ENCODE data around the gene GTPBP6.

DNA sequence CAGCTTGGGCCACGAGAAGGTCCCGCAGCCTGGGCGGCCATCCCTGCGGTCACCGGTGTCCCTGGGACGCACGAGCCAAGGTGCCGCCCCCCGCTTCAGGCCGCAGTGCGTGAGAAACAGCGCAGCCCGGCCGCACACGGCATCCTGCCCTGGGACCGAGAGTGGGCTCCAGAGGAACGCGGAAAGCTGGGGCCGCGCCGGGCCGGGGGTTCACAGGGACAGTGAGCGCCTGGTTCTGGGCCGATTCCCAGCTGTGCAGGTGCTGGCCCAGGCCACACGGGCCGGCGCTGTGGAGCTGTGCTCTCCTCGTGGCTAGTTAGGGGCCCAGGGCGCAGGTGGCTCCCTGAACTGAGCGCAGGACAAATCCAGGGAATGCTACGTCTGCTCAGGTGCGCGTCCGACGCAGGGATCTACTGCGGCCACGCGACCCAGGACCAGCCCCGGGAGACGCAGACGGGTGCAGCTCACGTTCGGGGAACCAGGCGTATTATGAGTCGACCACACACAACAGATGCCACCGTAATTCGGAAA lies 25.8 kb upstream of the GTPBP6 start:
- TF ChIP-seq, protein P1, sequence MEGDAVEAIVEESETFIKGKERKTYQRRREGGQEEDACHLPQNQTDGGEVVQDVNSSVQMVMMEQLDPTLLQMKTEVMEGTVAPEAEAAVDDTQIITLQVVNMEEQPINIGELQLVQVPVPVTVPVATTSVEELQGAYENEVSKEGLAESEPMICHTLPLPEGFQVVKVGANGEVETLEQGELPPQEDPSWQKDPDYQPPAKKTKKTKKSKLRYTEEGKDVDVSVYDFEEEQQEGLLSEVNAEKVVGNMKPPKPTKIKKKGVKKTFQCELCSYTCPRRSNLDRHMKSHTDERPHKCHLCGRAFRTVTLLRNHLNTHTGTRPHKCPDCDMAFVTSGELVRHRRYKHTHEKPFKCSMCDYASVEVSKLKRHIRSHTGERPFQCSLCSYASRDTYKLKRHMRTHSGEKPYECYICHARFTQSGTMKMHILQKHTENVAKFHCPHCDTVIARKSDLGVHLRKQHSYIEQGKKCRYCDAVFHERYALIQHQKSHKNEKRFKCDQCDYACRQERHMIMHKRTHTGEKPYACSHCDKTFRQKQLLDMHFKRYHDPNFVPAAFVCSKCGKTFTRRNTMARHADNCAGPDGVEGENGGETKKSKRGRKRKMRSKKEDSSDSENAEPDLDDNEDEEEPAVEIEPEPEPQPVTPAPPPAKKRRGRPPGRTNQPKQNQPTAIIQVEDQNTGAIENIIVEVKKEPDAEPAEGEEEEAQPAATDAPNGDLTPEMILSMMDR (IDR thresholded peaks at IDR 0.05; ENCODE audit: poor library complexity) = no peak
- TF ChIP-seq EZH2 (IDR thresholded peaks at IDR 0.05; ENCODE audit: borderline replicate concordance) = no peak

All from hepatocyte (in vitro differentiated cells).